Thoracic aorta (tissue), 2 donors: ENCODE data around the gene GSG1L. TPM values are rescaled to one million over a fixed set of nuclear protein-coding genes. Genes with fewer than 3 reads are reported as not detected.

ENCODE experiments used
- ATAC-seq: fragments of 150-250 bp; one replicate; pipeline ENCODE4 v1.8.0; 2017; ENCODE audit warnings: low read depth; ENCODE audit not compliant: insufficient number of reproducible peaks, low FRiP score
- DNase-seq: peaks from one replicate; pipeline ENCODE4 v3.0.0-alpha.2; 2020; ENCODE audit warnings: low spot score
- H3K27ac ChIP-seq, 2 donors: fragments of 200-600 bp; sonication (generic); 1 replicate in 1 of 2; 2 replicates in 1 of 2; pipeline ENCODE4 v1.5.1; 2016; ENCODE audit warnings: mild to moderate bottlenecking in 2 of 2, moderate library complexity in 2 of 2
- H3K27me3 ChIP-seq: fragments of 200-600 bp; sonication (generic); replicated peaks from 2 replicates; pipeline ENCODE4 v1.6.0; 2016; ENCODE audit warnings: mild to moderate bottlenecking; ENCODE audit not compliant: insufficient read depth
- H3K36me3 ChIP-seq: fragments of 200-600 bp; sonication (generic); one replicate; pipeline ENCODE4 v1.5.1; 2016
- H3K4me1 ChIP-seq, 2 donors: fragments of 200-600 bp; sonication (generic); 1 replicate in 1 of 2; 2 replicates in 1 of 2; pipeline versions ENCODE4 v1.5.1 to v1.6.0; 2016; ENCODE audit warnings: low read depth in 2 of 2, mild to moderate bottlenecking in 1 of 2; ENCODE audit not compliant: control insufficient read depth in 1 of 2
- H3K4me3 ChIP-seq: fragments of 200-600 bp; sonication (generic); 2 replicates; pipeline ENCODE4 v1.5.1; 2016; ENCODE audit warnings: mild to moderate bottlenecking
- H3K9me3 ChIP-seq: fragments of 200-600 bp; sonication (generic); 2 replicates; pipeline ENCODE4 v1.5.1; 2016
- total RNA-seq, 2 donors: library from RNA; depleted of rRNA; stranded (reverse); fragments of >200 nt; gene quantifications; one replicate each; pipeline versions ENCODE4 v1.1.0 to v1.2.3, GENCODE V29; 2016
- TF ChIP-seq, protein P1 (sequence below): fragments of 200-600 bp; sonication (generic); IDR thresholded peaks from one replicate; pipeline ENCODE4 v1.5.1; 2019; ENCODE audit warnings: antibody characterized with exemption

GSG1L gene
- total RNA-seq, 2 donors from 2014 or later: 5.3 to 5.9 TPM

DNA sequence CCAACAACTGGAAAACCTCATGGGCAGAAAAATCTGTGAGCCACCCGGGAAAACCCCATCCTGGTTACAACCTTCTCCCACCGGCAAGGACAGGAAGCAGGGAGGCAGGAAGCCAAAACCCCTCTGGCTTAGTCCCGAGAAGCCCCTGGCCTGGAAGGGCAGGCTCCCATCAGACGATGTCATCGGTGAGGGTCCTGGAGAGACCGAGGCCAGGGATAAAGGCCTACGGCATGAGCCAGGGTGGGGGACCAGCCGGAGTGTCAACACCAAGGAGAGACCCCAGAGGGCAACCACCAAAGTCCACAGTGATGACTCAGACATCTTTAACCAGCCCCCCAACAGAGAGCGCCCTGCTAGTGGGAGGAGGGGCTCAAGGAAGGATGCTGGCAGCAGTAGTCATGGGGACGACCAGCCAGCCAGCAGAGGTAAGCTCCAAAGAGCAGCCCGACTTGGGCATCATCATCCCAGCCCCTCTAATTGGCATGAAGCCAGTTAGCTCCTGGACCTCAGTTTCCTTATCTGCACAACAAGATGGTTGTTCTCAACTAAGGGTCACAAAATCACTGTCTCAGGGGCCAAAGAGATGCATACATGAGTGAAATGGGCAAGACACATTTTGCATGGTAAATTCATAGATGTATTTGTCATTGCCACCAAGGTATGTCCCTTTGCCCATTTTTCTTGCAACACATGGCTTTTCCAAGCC is 322.9 kb downstream of the GSG1L start:
- DNase-seq (no peak), ATAC-seq (no peak)
- TF ChIP-seq, protein P1, sequence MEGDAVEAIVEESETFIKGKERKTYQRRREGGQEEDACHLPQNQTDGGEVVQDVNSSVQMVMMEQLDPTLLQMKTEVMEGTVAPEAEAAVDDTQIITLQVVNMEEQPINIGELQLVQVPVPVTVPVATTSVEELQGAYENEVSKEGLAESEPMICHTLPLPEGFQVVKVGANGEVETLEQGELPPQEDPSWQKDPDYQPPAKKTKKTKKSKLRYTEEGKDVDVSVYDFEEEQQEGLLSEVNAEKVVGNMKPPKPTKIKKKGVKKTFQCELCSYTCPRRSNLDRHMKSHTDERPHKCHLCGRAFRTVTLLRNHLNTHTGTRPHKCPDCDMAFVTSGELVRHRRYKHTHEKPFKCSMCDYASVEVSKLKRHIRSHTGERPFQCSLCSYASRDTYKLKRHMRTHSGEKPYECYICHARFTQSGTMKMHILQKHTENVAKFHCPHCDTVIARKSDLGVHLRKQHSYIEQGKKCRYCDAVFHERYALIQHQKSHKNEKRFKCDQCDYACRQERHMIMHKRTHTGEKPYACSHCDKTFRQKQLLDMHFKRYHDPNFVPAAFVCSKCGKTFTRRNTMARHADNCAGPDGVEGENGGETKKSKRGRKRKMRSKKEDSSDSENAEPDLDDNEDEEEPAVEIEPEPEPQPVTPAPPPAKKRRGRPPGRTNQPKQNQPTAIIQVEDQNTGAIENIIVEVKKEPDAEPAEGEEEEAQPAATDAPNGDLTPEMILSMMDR: no peak
- Histone ChIP-seq H3K9me3 (no peaks in the 10 kb centered on the region), H3K4me1 (peaks cover 3 to 13% of the 10 kb centered on the region in 2 donors), H3K36me3 (no peaks in the 10 kb centered on the region), H3K27ac (no peak overlapping the region), H3K4me3 (no peak overlapping the region), H3K27me3 (no peaks in the 10 kb centered on the region)

DNA sequence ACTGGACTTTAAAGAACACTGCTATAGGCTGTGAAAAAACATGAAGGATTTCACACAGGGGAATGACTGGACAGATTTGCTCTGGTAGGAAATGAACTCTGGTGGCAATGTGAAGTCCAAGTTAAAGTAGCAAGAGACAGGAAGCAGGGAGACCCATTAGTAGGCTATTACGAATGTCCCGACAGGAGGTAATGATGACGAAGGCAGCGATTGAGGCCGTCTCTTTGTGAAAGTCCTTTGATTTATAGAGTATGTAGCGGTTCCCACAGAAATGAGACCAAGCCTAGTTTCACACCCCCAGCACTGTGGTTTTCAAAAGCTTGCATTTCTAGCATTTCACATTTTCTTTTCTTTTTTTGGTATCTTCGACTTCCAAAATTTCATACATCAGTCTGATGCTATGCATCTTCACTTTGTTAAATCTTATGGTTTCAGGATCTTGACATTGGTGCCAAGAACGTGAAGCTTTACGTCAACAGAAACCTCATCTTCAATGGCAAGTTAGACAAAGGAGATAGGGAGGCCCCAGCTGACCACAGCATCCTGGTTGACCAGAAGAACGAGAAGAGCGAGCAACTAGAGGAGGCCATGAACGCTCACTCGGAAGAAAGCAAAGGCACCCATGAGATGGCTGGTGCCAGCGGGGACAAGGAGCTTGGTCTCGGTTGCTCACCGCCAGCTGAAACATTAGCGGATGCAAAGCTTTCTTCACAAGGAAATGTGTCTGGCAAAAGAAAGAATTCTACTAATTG is 323.7 kb downstream of the GSG1L start:
- Histone ChIP-seq H3K36me3 (no peaks in the 10 kb centered on the region), H3K27me3 (no peaks in the 10 kb centered on the region), H3K4me1 (peaks cover 3 to 13% of the 10 kb centered on the region in 2 donors), H3K27ac (no peak overlapping the region), H3K9me3 (no peaks in the 10 kb centered on the region), H3K4me3 (no peak overlapping the region)
- no peak for DNase-seq
- TF ChIP-seq, protein P1: no peak
- no peak for ATAC-seq

DNA sequence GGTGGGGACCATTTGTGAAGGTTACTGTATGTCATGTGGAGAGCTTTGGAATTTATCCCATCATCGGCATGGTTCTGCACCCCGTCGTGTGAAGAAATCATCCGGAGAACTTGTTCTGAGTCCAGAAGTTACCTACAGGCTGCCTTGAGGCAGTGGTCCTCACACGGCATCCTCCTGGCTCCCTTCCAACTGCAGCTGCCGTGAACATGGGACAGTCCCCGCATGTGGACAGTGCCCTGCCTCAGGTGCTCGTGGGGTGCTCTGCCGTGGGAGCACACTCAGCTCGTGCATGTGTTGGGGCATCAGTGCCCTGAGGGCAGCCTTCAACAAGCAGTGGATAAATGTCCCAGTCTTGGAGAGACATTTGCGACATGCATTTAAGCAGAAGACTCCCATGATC is 324.9 kb downstream of the GSG1L start:
- H3K9me3 ChIP-seq: no peaks in the 10 kb centered on the region
- DNase-seq (no peak), ATAC-seq (no peak)
- H3K4me1 ChIP-seq: peaks cover 3 to 5% of the 10 kb centered on the region in 2 donors
- no peak overlapping the region for H3K27ac ChIP-seq
- no peaks in the 10 kb centered on the region for H3K36me3 ChIP-seq
- TF ChIP-seq, protein P1: no peak
- no peaks in the 10 kb centered on the region for H3K27me3 ChIP-seq
- H3K4me3 ChIP-seq: no peak overlapping the region

Other genes with a start within 250 kb of the GSG1L start
- 10 to 100 TPM; 89.5 to 94.4 TPM for gene XPO6, start 148.3 kb upstream of the GSG1L start, total RNA-seq
- under 1 TPM; 0.81 to 0.92 TPM for gene SBK1, start 228.8 kb upstream of the GSG1L start, total RNA-seq